ENCODE measurements around the gene STAG1.
"Not testable (repeated sequence)": the region's sequence is repeated elsewhere in the genome, so short reads cannot be mapped to it uniquely, and the experiment has no call there.

- TF ChIP-seq POLR2A, CTCF (IDR thresholded peaks at IDR 0.05): not testable (repeated sequence)
Observed at GRCh38 chr3:136722916-136723315, 29.3 kb downstream of the STAG1 start.
